WI38 (cell line): Measurements from ENCODE around the gene DTL.

Experiments
- H3K4me3 ChIP-seq: 2 replicates; pipeline ENCODE4 v1.5.1; 2011; ENCODE audit warnings: low read depth, mild to moderate bottlenecking, control low read depth, low read length
- CTCF ChIP-seq: IDR thresholded peaks from 2 replicates; pipeline ENCODE4 v1.5.1; 2012; ENCODE audit warnings: low read depth, mild to moderate bottlenecking, control low read depth, low read length

Gene DTL

GRCh38 chr1:212098771-212099170 lies 63.2 kb downstream of the DTL start:
- H3K4me3 ChIP-seq = no peak overlapping the region
- no peak for TF ChIP-seq CTCF

GRCh38 chr1:212101251-212101650 lies 65.7 kb downstream of the DTL start:
- H3K4me3 ChIP-seq = no peak overlapping the region
- TF ChIP-seq CTCF = no peak

GRCh38 chr1:212101735-212102134 lies 66.2 kb downstream of the DTL start:
- TF ChIP-seq CTCF = no peak
- no peak overlapping the region for H3K4me3 ChIP-seq

- H3K4me3 ChIP-seq = no peak overlapping the region
- no peak for TF ChIP-seq CTCF
Measured at GRCh38 chr1:212104586-212105325, 69.2 kb downstream of the DTL start.

- H3K4me3 ChIP-seq = no peak overlapping the region
- no peak for TF ChIP-seq CTCF
Measured at GRCh38 chr1:212106286-212106792, 70.8 kb downstream of the DTL start.

- no peak overlapping the region for H3K4me3 ChIP-seq
Measured at GRCh38 chr1:212107481-212107880, 71.9 kb downstream of the DTL start.

More at GRCh38 chr1:212107481-212107880, 71.9 kb downstream of the DTL start:
- TF ChIP-seq CTCF = no peak
